ENCODE measurements around the gene SEC16B. TPM values are rescaled to one million over a fixed set of nuclear protein-coding genes. Genes with fewer than 3 reads are reported as not detected.

SEC16B gene
- total and polyA plus RNA-seq, 4 donors = 10.9 to 56.8 (median 29.4) TPM

- peaks cover 0 to 3% (median 0%) of the 10 kb centered on the region in 4 donors for H3K4me1 ChIP-seq (ENCODE audit: control insufficient read depth in 4 of 4, insufficient read depth in 4 of 4, low read length in 3 of 4)
- TF ChIP-seq HNF4A (conservative IDR thresholded peaks at IDR 0.05) = no peak
- no peak overlapping the region for H3K27ac ChIP-seq (ENCODE audit: low read depth in 1 of 2, low read length in 2 of 2)
- no peaks in the 10 kb centered on the region for H3K36me3 ChIP-seq (ENCODE audit: control insufficient read depth in 4 of 4, insufficient read depth in 3 of 4, low read depth in 1 of 4, low read length in 3 of 4)
- H3K4me3 ChIP-seq (ENCODE audit: low read depth in 1 of 3, low read length in 3 of 3) = no peak overlapping the region
- H3K27me3 ChIP-seq (ENCODE audit: control insufficient read depth in 4 of 4, insufficient read depth in 4 of 4, low read length in 3 of 4) = no peaks in the 10 kb centered on the region
- 61% methylated on average over 2 of the region's 2 CpGs for WGBS
- no peak overlapping the region for H3K9ac ChIP-seq (ENCODE audit: low read depth in 1 of 2, low read length in 2 of 2)
- DNase-seq (ENCODE audit: low spot score) = no peak
- no peaks in the 10 kb centered on the region for H3K9me3 ChIP-seq (ENCODE audit: control insufficient read depth in 4 of 4, low read length in 3 of 4)
Observed at GRCh38 chr1:177909416-177909815, 60.4 kb downstream of the SEC16B start.

GRCh38 chr1:177907000-177907399 is 62.9 kb downstream of the SEC16B start:
- H3K4me3 ChIP-seq (ENCODE audit: low read depth in 1 of 3, low read length in 3 of 3) = no peak overlapping the region
- H3K36me3 ChIP-seq (ENCODE audit: control insufficient read depth in 4 of 4, insufficient read depth in 3 of 4, low read depth in 1 of 4, low read length in 3 of 4) = no peaks in the 10 kb centered on the region
- H3K9ac ChIP-seq (ENCODE audit: low read depth in 1 of 2, low read length in 2 of 2) = no peak overlapping the region
- no peak for DNase-seq (ENCODE audit: low spot score)
- no peak overlapping the region for H3K27ac ChIP-seq (ENCODE audit: low read depth in 1 of 2, low read length in 2 of 2)
- WGBS = 86% methylated on average over 5 of the region's 5 CpGs
- no peak for TF ChIP-seq NR2F2 (IDR thresholded peaks at IDR 0.05)
- H3K4me1 ChIP-seq (ENCODE audit: control insufficient read depth in 4 of 4, insufficient read depth in 4 of 4, low read length in 3 of 4) = no peaks in the 10 kb centered on the region
- H3K9me3 ChIP-seq (ENCODE audit: control insufficient read depth in 4 of 4, low read length in 3 of 4) = no peaks in the 10 kb centered on the region
- H3K27me3 ChIP-seq (ENCODE audit: control insufficient read depth in 4 of 4, insufficient read depth in 4 of 4, low read length in 3 of 4) = no peaks in the 10 kb centered on the region

- Histone ChIP-seq H3K9ac (ENCODE audit: low read depth in 1 of 2, low read length in 2 of 2) (no peak overlapping the region), H3K27me3 (ENCODE audit: control insufficient read depth in 4 of 4, insufficient read depth in 4 of 4, low read length in 3 of 4) (no peaks in the 10 kb centered on the region), H3K27ac (ENCODE audit: low read depth in 1 of 2, low read length in 2 of 2) (no peak overlapping the region), H3K36me3 (ENCODE audit: control insufficient read depth in 4 of 4, insufficient read depth in 3 of 4, low read depth in 1 of 4, low read length in 3 of 4) (no peaks in the 10 kb centered on the region), H3K9me3 (ENCODE audit: control insufficient read depth in 4 of 4, low read length in 3 of 4) (no peaks in the 10 kb centered on the region), H3K4me3 (ENCODE audit: low read depth in 1 of 3, low read length in 3 of 3) (no peak overlapping the region), H3K4me1 (ENCODE audit: control insufficient read depth in 4 of 4, insufficient read depth in 4 of 4, low read length in 3 of 4) (no peaks in the 10 kb centered on the region)
- no peak for DNase-seq (ENCODE audit: low spot score)
- no peak for TF ChIP-seq MAX (IDR thresholded peaks at IDR 0.05)
- TF ChIP-seq NR2F2 (IDR thresholded peaks at IDR 0.05) = no peak
- TF ChIP-seq SP1 (IDR thresholded peaks at IDR 0.05) = no peak
- TF ChIP-seq HNF4A (conservative IDR thresholded peaks at IDR 0.05) = no peak
- no peak for TF ChIP-seq HNF4G (IDR thresholded peaks at IDR 0.05)
- no peak for TF ChIP-seq GABPA (IDR thresholded peaks at IDR 0.05 in 1 of 2, conservative IDR thresholded peaks at IDR 0.05 in 1 of 2)
- no peak for TF ChIP-seq TAF1 (conservative IDR thresholded peaks at IDR 0.05)
- TF ChIP-seq EGR1 (IDR thresholded peaks at IDR 0.05; ENCODE audit: low read depth in 2 of 2) = no peak
- no peak for TF ChIP-seq ATF3 (IDR thresholded peaks at IDR 0.05)
- no peak for TF ChIP-seq FOXA1 (IDR thresholded peaks at IDR 0.05)
- TF ChIP-seq RAD21 (IDR thresholded peaks at IDR 0.05) = no peak
- 92% methylated on average over 1 of the region's 1 CpG for WGBS
Observed at GRCh38 chr1:177905686-177906085, 64.2 kb downstream of the SEC16B start.

- Histone ChIP-seq H3K27me3 (ENCODE audit: control insufficient read depth in 4 of 4, insufficient read depth in 4 of 4, low read length in 3 of 4) (no peaks in the 10 kb centered on the region), H3K36me3 (ENCODE audit: control insufficient read depth in 4 of 4, insufficient read depth in 3 of 4, low read depth in 1 of 4, low read length in 3 of 4) (no peaks in the 10 kb centered on the region), H3K9me3 (ENCODE audit: control insufficient read depth in 4 of 4, low read length in 3 of 4) (no peaks in the 10 kb centered on the region), H3K4me3 (ENCODE audit: low read depth in 1 of 3, low read length in 3 of 3) (no peak overlapping the region), H3K9ac (ENCODE audit: low read depth in 1 of 2, low read length in 2 of 2) (no peak overlapping the region), H3K4me1 (ENCODE audit: control insufficient read depth in 4 of 4, insufficient read depth in 4 of 4, low read length in 3 of 4) (no peaks in the 10 kb centered on the region), H3K27ac (ENCODE audit: low read depth in 1 of 2, low read length in 2 of 2) (no peak overlapping the region)
- DNase-seq (ENCODE audit: low spot score) = no peak
- WGBS = 87% methylated on average over 5 of the region's 5 CpGs
- TF ChIP-seq JUND (IDR thresholded peaks at IDR 0.05) (no peak), HNF4A (conservative IDR thresholded peaks at IDR 0.05) (no peak), GABPA (IDR thresholded peaks at IDR 0.05 in 1 of 2, conservative IDR thresholded peaks at IDR 0.05 in 1 of 2) (no peak), YY1 (IDR thresholded peaks at IDR 0.05) (no peak), HNF4G (IDR thresholded peaks at IDR 0.05) (no peak), RXRA (IDR thresholded peaks at IDR 0.05) (no peak), FOXA1 (IDR thresholded peaks at IDR 0.05) (no peak), EGR1 (IDR thresholded peaks at IDR 0.05; ENCODE audit: low read depth in 2 of 2) (no peak), REST (IDR thresholded peaks at IDR 0.05) (no peak), FOXA2 (IDR thresholded peaks at IDR 0.05) (no peak), MAX (IDR thresholded peaks at IDR 0.05) (no peak), ZBTB33 (IDR thresholded peaks at IDR 0.05) (no peak), NR2F2 (IDR thresholded peaks at IDR 0.05) (no peak), SP1 (IDR thresholded peaks at IDR 0.05) (no peak), ATF3 (IDR thresholded peaks at IDR 0.05) (no peak)
Observed at GRCh38 chr1:177902266-177902665, 67.6 kb downstream of the SEC16B start.

Data from liver (tissue), 9 donors.